Measurements from ENCODE around the gene MRPL1.

The MRPL1 gene

GRCh38 chr4:77881460-77882295, 19.0 kb downstream of the MRPL1 start:
- DNase-seq (ENCODE audit: low read depth, low spot score): no peak
- Histone ChIP-seq H3K4me3 (no peak overlapping the region), H3K27ac (no peak overlapping the region), H3K36me3 (ENCODE audit: insufficient read depth, low read length) (peaks cover 56% of the 10 kb centered on the region), H3K9me3 (ENCODE audit: low read depth, low read length) (no peaks in the 10 kb centered on the region), H3K9ac (ENCODE audit: insufficient read length) (no peak overlapping the region)
- no peak for TF ChIP-seq FOXP2 (optimal IDR thresholded peaks at IDR 0.05; ENCODE audit: control extremely low read depth, extremely low read length, insufficient read depth)
- TF ChIP-seq POLR2AphosphoS5 (IDR thresholded peaks at IDR 0.05; ENCODE audit: borderline replicate concordance, low read depth, low read length): no peak
- TF ChIP-seq EZH2 (IDR thresholded peaks at IDR 0.05): no peak

GRCh38 chr4:77893451-77893850, 30.8 kb downstream of the MRPL1 start:
- no peak for DNase-seq (ENCODE audit: low read depth, low spot score)
- Histone ChIP-seq H3K9me3 (ENCODE audit: low read depth, low read length) (no peaks in the 10 kb centered on the region), H3K27ac (no peak overlapping the region), H3K4me3 (no peak overlapping the region), H3K9ac (ENCODE audit: insufficient read length) (no peak overlapping the region), H3K36me3 (ENCODE audit: insufficient read depth, low read length) (peaks cover 55% of the 10 kb centered on the region)
- no peak for TF ChIP-seq POLR2AphosphoS5 (IDR thresholded peaks at IDR 0.05; ENCODE audit: borderline replicate concordance, low read depth, low read length)
- no peak for TF ChIP-seq EZH2 (IDR thresholded peaks at IDR 0.05)
- no peak for TF ChIP-seq FOXP2 (optimal IDR thresholded peaks at IDR 0.05; ENCODE audit: control extremely low read depth, extremely low read length, insufficient read depth)

- no peak overlapping the region for H3K27ac ChIP-seq
Observed at GRCh38 chr4:77899607-77900006, 37.0 kb downstream of the MRPL1 start.

GRCh38 chr4:77903186-77903585, 40.6 kb downstream of the MRPL1 start:
- no peak overlapping the region for H3K27ac ChIP-seq
- DNase-seq (ENCODE audit: low read depth, low spot score): no peak
- H3K36me3 ChIP-seq (ENCODE audit: insufficient read depth, low read length): peaks cover 30% of the 10 kb centered on the region
- no peak for TF ChIP-seq POLR2AphosphoS5 (IDR thresholded peaks at IDR 0.05; ENCODE audit: borderline replicate concordance, low read depth, low read length)
- TF ChIP-seq FOXP2 (optimal IDR thresholded peaks at IDR 0.05; ENCODE audit: control extremely low read depth, extremely low read length, insufficient read depth): no peak
- no peak for TF ChIP-seq EZH2 (IDR thresholded peaks at IDR 0.05)
- H3K9ac ChIP-seq (ENCODE audit: insufficient read length): no peak overlapping the region
- no peak overlapping the region for H3K4me3 ChIP-seq
- no peaks in the 10 kb centered on the region; the same call in 1 of the 2 replicates for H3K9me3 ChIP-seq (ENCODE audit: low read depth, low read length)

More at GRCh38 chr4:77899607-77900006, 37.0 kb downstream of the MRPL1 start:
- no peak for TF ChIP-seq FOXP2 (optimal IDR thresholded peaks at IDR 0.05; ENCODE audit: control extremely low read depth, extremely low read length, insufficient read depth)
- no peak for TF ChIP-seq POLR2AphosphoS5 (IDR thresholded peaks at IDR 0.05; ENCODE audit: borderline replicate concordance, low read depth, low read length)
- no peak for TF ChIP-seq EZH2 (IDR thresholded peaks at IDR 0.05)
- Histone ChIP-seq H3K9ac (ENCODE audit: insufficient read length) (no peak overlapping the region), H3K9me3 (ENCODE audit: low read depth, low read length) (no peaks in the 10 kb centered on the region; the same call in 1 of the 2 replicates), H3K36me3 (ENCODE audit: insufficient read depth, low read length) (peaks cover 54% of the 10 kb centered on the region), H3K4me3 (no peak overlapping the region)
- no peak for DNase-seq (ENCODE audit: low read depth, low spot score)

- no peak overlapping the region for H3K4me3 ChIP-seq
- no peak for DNase-seq (ENCODE audit: low read depth, low spot score)
- TF ChIP-seq FOXP2 (optimal IDR thresholded peaks at IDR 0.05; ENCODE audit: control extremely low read depth, extremely low read length, insufficient read depth) (no peak), POLR2AphosphoS5 (IDR thresholded peaks at IDR 0.05; ENCODE audit: borderline replicate concordance, low read depth, low read length) (no peak), EZH2 (IDR thresholded peaks at IDR 0.05) (no peak)
- peaks cover 35% of the 10 kb centered on the region for H3K36me3 ChIP-seq (ENCODE audit: insufficient read depth, low read length)
- no peaks in the 10 kb centered on the region; the same call in 1 of the 2 replicates for H3K9me3 ChIP-seq (ENCODE audit: low read depth, low read length)
- no peak overlapping the region for H3K9ac ChIP-seq (ENCODE audit: insufficient read length)
- no peak overlapping the region for H3K27ac ChIP-seq
Observed at GRCh38 chr4:77905651-77906263, 43.1 kb downstream of the MRPL1 start.

- no peak for TF ChIP-seq EZH2 (IDR thresholded peaks at IDR 0.05)
- TF ChIP-seq FOXP2 (optimal IDR thresholded peaks at IDR 0.05; ENCODE audit: control extremely low read depth, extremely low read length, insufficient read depth): no peak
- TF ChIP-seq POLR2AphosphoS5 (IDR thresholded peaks at IDR 0.05; ENCODE audit: borderline replicate concordance, low read depth, low read length): no peak
- Histone ChIP-seq H3K27ac (no peak overlapping the region), H3K9ac (ENCODE audit: insufficient read length) (no peak overlapping the region), H3K9me3 (ENCODE audit: low read depth, low read length) (no peaks in the 10 kb centered on the region), H3K4me3 (no peak overlapping the region), H3K36me3 (ENCODE audit: insufficient read depth, low read length) (peaks cover 43% of the 10 kb centered on the region)
- DNase-seq (ENCODE audit: low read depth, low spot score): no peak
Observed at GRCh38 chr4:77910676-77911075, 48.0 kb downstream of the MRPL1 start.

GRCh38 chr4:77911091-77911490, 48.5 kb downstream of the MRPL1 start:
- Histone ChIP-seq H3K9me3 (ENCODE audit: low read depth, low read length) (no peaks in the 10 kb centered on the region), H3K27ac (no peak overlapping the region), H3K4me3 (no peak overlapping the region), H3K36me3 (ENCODE audit: insufficient read depth, low read length) (peaks cover 43% of the 10 kb centered on the region), H3K9ac (ENCODE audit: insufficient read length) (no peak overlapping the region)
- TF ChIP-seq POLR2AphosphoS5 (IDR thresholded peaks at IDR 0.05; ENCODE audit: borderline replicate concordance, low read depth, low read length): no peak
- TF ChIP-seq EZH2 (IDR thresholded peaks at IDR 0.05): no peak
- TF ChIP-seq FOXP2 (optimal IDR thresholded peaks at IDR 0.05; ENCODE audit: control extremely low read depth, extremely low read length, insufficient read depth): no peak
- no peak for DNase-seq (ENCODE audit: low read depth, low spot score)

- Histone ChIP-seq H3K36me3 (ENCODE audit: insufficient read depth, low read length) (peaks cover 43% of the 10 kb centered on the region), H3K4me3 (no peak overlapping the region), H3K9ac (ENCODE audit: insufficient read length) (no peak overlapping the region), H3K27ac (no peak overlapping the region), H3K9me3 (ENCODE audit: low read depth, low read length) (no peaks in the 10 kb centered on the region)
- DNase-seq (ENCODE audit: low read depth, low spot score): no peak
- TF ChIP-seq POLR2AphosphoS5 (IDR thresholded peaks at IDR 0.05; ENCODE audit: borderline replicate concordance, low read depth, low read length): no peak
Observed at GRCh38 chr4:77911842-77912450, 49.3 kb downstream of the MRPL1 start.

Data from SK-N-MC (cell line).